ENCODE data around the gene GALNTL6. TPM values are rescaled to one million over a fixed set of nuclear protein-coding genes. Genes with fewer than 3 reads are reported as not detected.

GALNTL6 gene
- total and polyA plus RNA-seq, 9 of the 15 experiments (the other 6 are each of a cell fraction or from before 2014, with no cell fraction given), result 0.18 to 0.50 (median 0.29) TPM

DNA sequence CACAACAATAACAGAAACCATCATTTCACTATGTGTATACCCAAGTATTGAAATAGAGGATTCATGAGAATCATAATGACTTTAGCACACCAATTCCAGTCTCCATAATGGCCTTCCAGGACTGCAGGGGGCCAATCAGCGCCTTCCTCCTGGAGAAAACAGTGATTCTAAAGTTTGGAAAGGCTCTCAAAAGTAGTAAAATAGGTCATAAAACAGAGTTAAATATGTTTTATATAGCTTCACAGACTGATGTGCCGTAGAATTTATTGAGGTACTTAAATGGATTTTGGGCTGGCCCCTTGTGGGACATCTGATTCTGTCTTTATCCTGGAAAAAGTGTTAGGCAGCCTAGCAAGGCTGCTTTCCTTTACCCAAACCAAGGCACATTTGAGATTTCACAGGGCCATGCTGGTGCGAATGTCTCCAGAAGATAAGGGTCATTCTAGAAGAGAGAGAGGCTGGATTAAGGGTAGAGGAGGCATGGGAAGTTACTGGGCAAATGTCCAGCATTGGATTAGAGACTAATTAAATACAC, 543.9 kb downstream of the GALNTL6 start:
- H3K79me2 ChIP-seq (ENCODE audit: control insufficient read depth, insufficient read depth, low read length), result no peaks in the 10 kb centered on the region
- no TSS peak for BruUV-seq (replicated peaks)
- TF ChIP-seq TARDBP (IDR thresholded peaks at IDR 0.05) (no peak), ZNF699 (CRISPR knock-in tag; IDR thresholded peaks at IDR 0.05; ENCODE audit: insufficient replicate concordance) (no peak), ZNF143 (CRISPR knock-in tag; IDR thresholded peaks at IDR 0.05) (no peak), ZNF347 (CRISPR knock-in tag; IDR thresholded peaks at IDR 0.05; ENCODE audit: low read depth) (no peak), ZNF174 (CRISPR knock-in tag; IDR thresholded peaks at IDR 0.05) (no peak), ZNF778 (CRISPR knock-in tag; IDR thresholded peaks at IDR 0.05) (no peak), RBFOX2 (IDR thresholded peaks at IDR 0.05; ENCODE audit: low read depth, low read length) (no peak), NUFIP1 (IDR thresholded peaks at IDR 0.05; ENCODE audit: partially characterized antibody) (no peak), GATAD2A (IDR thresholded peaks at IDR 0.05) (no peak), THRAP3 (IDR thresholded peaks at IDR 0.05; ENCODE audit: borderline replicate concordance) (no peak), MEF2A (IDR thresholded peaks at IDR 0.05; ENCODE audit: control insufficient read depth, low read depth, low read length) (no peak), ZSCAN32 (CRISPR knock-in tag; IDR thresholded peaks at IDR 0.05) (no peak), FOXK2 (conservative IDR thresholded peaks at IDR 0.05 in 1 of 2, IDR thresholded peaks at IDR 0.05 in 1 of 2; ENCODE audit: low read depth in 2 of 2) (no peak)
- TF ChIP-seq, protein P1, sequence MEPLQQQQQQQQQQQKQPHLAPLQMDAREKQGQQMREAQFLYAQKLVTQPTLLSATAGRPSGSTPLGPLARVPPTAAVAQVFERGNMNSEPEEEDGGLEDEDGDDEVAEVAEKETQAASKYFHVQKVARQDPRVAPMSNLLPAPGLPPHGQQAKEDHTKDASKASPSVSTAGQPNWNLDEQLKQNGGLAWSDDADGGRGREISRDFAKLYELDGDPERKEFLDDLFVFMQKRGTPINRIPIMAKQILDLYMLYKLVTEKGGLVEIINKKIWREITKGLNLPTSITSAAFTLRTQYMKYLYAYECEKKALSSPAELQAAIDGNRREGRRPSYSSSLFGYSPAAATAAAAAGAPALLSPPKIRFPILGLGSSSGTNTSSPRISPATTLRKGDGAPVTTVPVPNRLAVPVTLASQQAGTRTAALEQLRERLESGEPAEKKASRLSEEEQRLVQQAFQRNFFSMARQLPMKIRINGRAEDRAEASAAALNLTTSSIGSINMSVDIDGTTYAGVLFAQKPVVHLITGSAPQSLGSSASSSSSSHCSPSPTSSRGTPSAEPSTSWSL (CRISPR knock-in tag; IDR thresholded peaks at IDR 0.05; ENCODE audit: borderline replicate concordance), result no peak
- in situ Hi-C loops (cut with MboI) (no loop called here), intact Hi-C loops (cut with micrococcal nuclease) (no loop called here)
- no peak for DNase-seq (ENCODE audit: extremely low read depth in 1 of 4, low spot score in 3 of 4)
- H3K9me1 ChIP-seq (ENCODE audit: control insufficient read depth, insufficient read depth, low read length), result no peaks in the 10 kb centered on the region
- ChIA-PET POLR2A (no interaction called here), CTCF (ENCODE audit: low intra/inter-chr PET ratio) (no interaction called here)
- no peak for ATAC-seq
- H3K9ac ChIP-seq (ENCODE audit: insufficient read depth in 1 of 2, low read depth in 2 of 2, low read length in 2 of 2), result no peak overlapping the region
- no peak overlapping the region for H3K27ac ChIP-seq (ENCODE audit: extremely low read depth, low read depth, low read length)
- H4K20me1 ChIP-seq (replicated peaks; ENCODE audit: control insufficient read depth, insufficient read depth, low read length), result no peaks in the 10 kb centered on the region
- H2AFZ ChIP-seq (ENCODE audit: low read depth, low read length), result no peak overlapping the region
- WGBS (ENCODE audit: insufficient coverage, low coverage, missing lambda C conversion rate), result 4% methylated on average over 3 of the region's 3 CpGs
- no peak overlapping the region for H3K4me2 ChIP-seq (ENCODE audit: insufficient read depth, low read length)
- no peak for FAIRE-seq
- no peaks in the 10 kb centered on the region for H3K27me3 ChIP-seq (ENCODE audit: control insufficient read depth in 2 of 2, insufficient read depth in 2 of 2, low read length in 2 of 2)
- H3K9me3 ChIP-seq (replicated peaks; ENCODE audit: control insufficient read depth, insufficient read depth, low read depth, low read length), result no peaks in the 10 kb centered on the region
- no peaks in the 10 kb centered on the region for H3K36me3 ChIP-seq (ENCODE audit: control insufficient read depth, insufficient read depth, low read length)
- no peak overlapping the region for H3K4me3 ChIP-seq
- no peaks in the 10 kb centered on the region for H3K4me1 ChIP-seq (replicated peaks in 1 of 2; ENCODE audit: control insufficient read depth in 2 of 2, insufficient read depth in 2 of 2, low read length in 2 of 2)

Measured in K562 (cell line).